Neuronal stem cell (in vitro differentiated cells): ENCODE data around the gene JDP2.

ENCODE experiments used
- DNase-seq: peaks from one replicate; pipeline ENCODE4 v3.0.0-alpha.2; 2013; ENCODE audit warnings: low spot score
- H2AFZ ChIP-seq: one replicate; pipeline ENCODE4 v1.6.1; 2013; ENCODE audit warnings: mild to moderate bottlenecking, low read length, inconsistent platforms
- H2AK5ac ChIP-seq: 2 replicates; pipeline ENCODE4 v1.6.1; 2013; ENCODE audit warnings: low read depth, mild to moderate bottlenecking, inconsistent platforms, low read length, moderate library complexity, mixed read lengths
- H2BK120ac ChIP-seq: 2 replicates; pipeline ENCODE4 v1.6.1; 2013; ENCODE audit warnings: low read depth, mild to moderate bottlenecking, inconsistent platforms, low read length, moderate library complexity, mixed read lengths
- H2BK12ac ChIP-seq: one replicate; pipeline ENCODE4 v1.6.1; 2013; ENCODE audit warnings: low read length, inconsistent platforms
- H2BK15ac ChIP-seq: 2 replicates; pipeline ENCODE4 v1.6.1; 2013; ENCODE audit warnings: mild to moderate bottlenecking, low read length, inconsistent platforms, mixed read lengths
- H2BK5ac ChIP-seq: one replicate; pipeline ENCODE4 v1.6.1; 2013; ENCODE audit warnings: inconsistent platforms, mild to moderate bottlenecking, low read length, moderate library complexity
- H3K14ac ChIP-seq: one replicate; pipeline ENCODE4 v1.6.1; 2013; ENCODE audit warnings: low read length, inconsistent platforms
- H3K18ac ChIP-seq: 2 replicates; pipeline ENCODE4 v1.6.1; 2013; ENCODE audit warnings: low read length, inconsistent platforms
- H3K23ac ChIP-seq: 2 replicates; pipeline ENCODE4 v1.6.1; 2013; ENCODE audit warnings: low read depth, mild to moderate bottlenecking, mixed read lengths, low read length, inconsistent platforms; ENCODE audit not compliant: poor library complexity
- H3K27ac ChIP-seq: replicated peaks from 3 replicates; pipeline ENCODE4 v1.5.1; 2013; ENCODE audit warnings: low read length, inconsistent platforms
- H3K27me3 ChIP-seq, 3 experiments: 2 replicates each; pipeline ENCODE4 v1.6.1; 2013; ENCODE audit warnings: low read length in 3 of 3, mild to moderate bottlenecking in 2 of 3, inconsistent platforms in 1 of 3, low read depth in 1 of 3, mixed read lengths in 1 of 3, moderate library complexity in 1 of 3; ENCODE audit not compliant: control insufficient read depth in 3 of 3, insufficient read depth in 3 of 3
- H3K36me3 ChIP-seq, 2 donors: replicated peaks in 1 of 2; 2 replicates each; pipeline ENCODE4 v1.6.1; 2013; ENCODE audit warnings: low read length in 2 of 2; ENCODE audit not compliant: control insufficient read depth in 2 of 2, insufficient read depth in 2 of 2
- H3K4ac ChIP-seq: 2 replicates; pipeline ENCODE4 v1.6.1; 2013; ENCODE audit warnings: inconsistent platforms, mild to moderate bottlenecking, low read length, moderate library complexity
- H3K4me1 ChIP-seq, 2 donors: 1 replicate in 1 of 2; 2 replicates in 1 of 2; pipeline ENCODE4 v1.6.1; 2013; ENCODE audit warnings: low read length in 2 of 2, low read depth in 1 of 2; ENCODE audit not compliant: control insufficient read depth in 2 of 2, insufficient read depth in 1 of 2
- H3K4me2 ChIP-seq: one replicate; pipeline ENCODE4 v1.6.1; 2013; ENCODE audit warnings: mild to moderate bottlenecking, low read length, inconsistent platforms; ENCODE audit not compliant: insufficient read depth, poor library complexity, severe bottlenecking
- H3K4me3 ChIP-seq, 2 donors: 2 replicates each; pipeline ENCODE4 v1.5.1; 2013; ENCODE audit warnings: low read length in 2 of 2, mild to moderate bottlenecking in 2 of 2, inconsistent platforms in 1 of 2, moderate library complexity in 1 of 2
- H3K79me1 ChIP-seq: one replicate; pipeline ENCODE4 v1.6.1; 2013; ENCODE audit warnings: low read depth, mild to moderate bottlenecking, inconsistent platforms, low read length, moderate library complexity
- H3K9ac ChIP-seq: one replicate; pipeline ENCODE4 v1.6.1; 2013; ENCODE audit warnings: mild to moderate bottlenecking, low read depth, low read length, inconsistent platforms; ENCODE audit not compliant: poor library complexity
- H3K9me3 ChIP-seq, 2 donors: replicated peaks in 1 of 2; 2 replicates each; pipeline versions ENCODE3 to v1.6.1; 2013; ENCODE audit warnings: low read length in 2 of 2, mild to moderate bottlenecking in 2 of 2, inconsistent platforms in 1 of 2, low read depth in 1 of 2, mixed read lengths in 1 of 2, moderate library complexity in 1 of 2; ENCODE audit not compliant: control insufficient read depth in 2 of 2, insufficient read depth in 1 of 2
- H4K8ac ChIP-seq: one replicate; pipeline ENCODE4 v1.6.1; 2013; ENCODE audit warnings: low read depth, mild to moderate bottlenecking, inconsistent platforms, low read length, moderate library complexity
- H4K91ac ChIP-seq: one replicate; pipeline ENCODE4 v1.6.1; 2013; ENCODE audit warnings: low read length, low read depth, mild to moderate bottlenecking, inconsistent platforms; ENCODE audit not compliant: poor library complexity
- WGBS, 2 donors: extraction: QIAGEN DNeasy Blood & Tissue Kit; methylation state at CpG; one replicate each; pipeline ENCODE4 v1.1.7; 2013; ENCODE audit warnings: missing lambda C conversion rate in 2 of 2, mixed read lengths in 1 of 2; ENCODE audit not compliant: insufficient read length in 2 of 2, insufficient replicate concordance in 1 of 2; ENCODE audit errors: extremely low coverage in 2 of 2; 5-methylcytosine and 5-hydroxymethylcytosine counted together

Gene JDP2

DNA sequence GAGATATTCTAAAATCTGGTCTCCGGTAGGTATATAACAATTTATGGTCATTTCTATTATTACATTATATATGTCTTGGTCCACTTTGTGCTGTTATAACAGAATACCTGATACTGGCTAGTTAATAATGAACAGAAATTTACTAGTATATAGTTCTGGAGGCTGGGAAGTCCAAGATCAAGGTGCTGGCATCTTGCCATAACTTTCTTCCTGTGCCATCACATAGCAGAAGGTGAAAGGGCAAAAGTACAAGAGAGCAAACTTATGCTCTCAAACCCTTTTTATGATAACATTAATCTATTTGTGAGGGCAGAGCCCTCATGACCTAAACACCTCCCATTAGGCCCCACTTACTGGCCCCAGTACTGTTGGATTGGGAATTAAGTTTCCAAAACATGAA is 76.6 kb downstream of the JDP2 start:
- Histone ChIP-seq H3K79me1 (no peaks in the 10 kb centered on the region), H4K8ac (no peak overlapping the region)
- no CpG with 5 or more reads among the region's 1 CpG for WGBS, 2 donors

GRCh38 chr14:75506930-75507329 is 79.1 kb downstream of the JDP2 start:
- H3K14ac ChIP-seq: no peak overlapping the region
- H2AFZ ChIP-seq: no peak overlapping the region
- no peak overlapping the region for H2BK5ac ChIP-seq
- no peaks in the 10 kb centered on the region for H3K4me1 ChIP-seq
- no peak overlapping the region for H2BK120ac ChIP-seq
- H3K36me3 ChIP-seq: no peaks in the 10 kb centered on the region
- no peak overlapping the region for H4K8ac ChIP-seq
- no peak overlapping the region for H4K91ac ChIP-seq
- DNase-seq: no peak
- peaks cover 0 to 4% of the 10 kb centered on the region in 2 donors for H3K9me3 ChIP-seq
- no peak overlapping the region for H3K27ac ChIP-seq
- no peak overlapping the region for H3K23ac ChIP-seq
- no CpG with 5 or more reads among the region's 1 CpG for WGBS, 2 donors
- H3K4me2 ChIP-seq: no peak overlapping the region
- H3K4me3 ChIP-seq: no peak overlapping the region
- H3K27me3 ChIP-seq: no peaks in the 10 kb centered on the region
- H2BK12ac ChIP-seq: no peak overlapping the region
- no peak overlapping the region for H2BK15ac ChIP-seq
- H3K18ac ChIP-seq: no peak overlapping the region
- no peak overlapping the region for H3K4ac ChIP-seq
- H3K79me1 ChIP-seq: no peaks in the 10 kb centered on the region
- H3K9ac ChIP-seq: no peak overlapping the region
- no peak overlapping the region for H2AK5ac ChIP-seq

More for the DNA sequence above, 76.6 kb downstream of the JDP2 start:
- Histone ChIP-seq H2BK5ac (no peak overlapping the region), H3K4me3 (no peak overlapping the region), H3K9me3 (no peaks in the 10 kb centered on the region), H2BK120ac (no peak overlapping the region), H2BK15ac (no peak overlapping the region), H2BK12ac (no peak overlapping the region), H2AFZ (no peak overlapping the region), H3K4me1 (peaks cover 0 to 1% of the 10 kb centered on the region in 2 donors), H3K4me2 (no peak overlapping the region), H3K23ac (no peak overlapping the region), H3K9ac (no peak overlapping the region), H3K18ac (no peak overlapping the region), H3K36me3 (no peaks in the 10 kb centered on the region), H3K4ac (no peak overlapping the region), H3K27ac (no peak overlapping the region), H2AK5ac (no peak overlapping the region), H4K91ac (no peak overlapping the region), H3K14ac (no peak overlapping the region), H3K27me3 (no peaks in the 10 kb centered on the region)
- DNase-seq: no peak

- no peak overlapping the region for H3K4me3 ChIP-seq
- peaks cover 0 to 13% (median 0%) of the 10 kb centered on the region in 3 experiments for H3K27me3 ChIP-seq
- H3K4ac ChIP-seq: no peak overlapping the region
- no peak overlapping the region for H4K91ac ChIP-seq
- no peak overlapping the region for H3K27ac ChIP-seq
- DNase-seq: no peak
- H3K18ac ChIP-seq: no peak overlapping the region
- H4K8ac ChIP-seq: no peak overlapping the region
- H2BK12ac ChIP-seq: no peak overlapping the region
- no peaks in the 10 kb centered on the region for H3K36me3 ChIP-seq
- H3K14ac ChIP-seq: no peak overlapping the region
- H3K4me1 ChIP-seq: no peaks in the 10 kb centered on the region
- H2BK120ac ChIP-seq: no peak overlapping the region
- H2AFZ ChIP-seq: no peak overlapping the region
- no peak overlapping the region for H2BK15ac ChIP-seq
- no peak overlapping the region for H2AK5ac ChIP-seq
- peaks cover 0 to 4% of the 10 kb centered on the region in 2 donors for H3K9me3 ChIP-seq
- no CpG with 5 or more reads among the region's 1 CpG for WGBS, 2 donors
- no peak overlapping the region for H3K23ac ChIP-seq
- H2BK5ac ChIP-seq: no peak overlapping the region
- H3K79me1 ChIP-seq: no peaks in the 10 kb centered on the region
- H3K9ac ChIP-seq: no peak overlapping the region
- no peak overlapping the region for H3K4me2 ChIP-seq
Measured at GRCh38 chr14:75510547-75510946, 82.7 kb downstream of the JDP2 start.

GRCh38 chr14:75511201-75511600 is 83.4 kb downstream of the JDP2 start:
- Histone ChIP-seq H3K4me1 (no peaks in the 10 kb centered on the region), H2BK15ac (no peak overlapping the region), H3K79me1 (no peaks in the 10 kb centered on the region), H3K4ac (no peak overlapping the region), H3K9me3 (peaks cover 0 to 4% of the 10 kb centered on the region in 2 donors), H3K23ac (no peak overlapping the region), H3K4me2 (no peak overlapping the region), H2AK5ac (no peak overlapping the region), H3K4me3 (no peak overlapping the region), H2BK120ac (no peak overlapping the region), H3K36me3 (no peaks in the 10 kb centered on the region), H2AFZ (no peak overlapping the region), H3K9ac (no peak overlapping the region), H2BK12ac (no peak overlapping the region), H3K27me3 (peaks cover 0 to 19% (median 0%) of the 10 kb centered on the region in 3 experiments), H4K91ac (no peak overlapping the region), H2BK5ac (no peak overlapping the region), H4K8ac (no peak overlapping the region), H3K14ac (no peak overlapping the region), H3K18ac (no peak overlapping the region), H3K27ac (no peak overlapping the region)
- no peak for DNase-seq
